Adrenal gland (tissue), 12 donors: ENCODE data around the gene SLC45A3. TPM values are rescaled to one million over a fixed set of nuclear protein-coding genes. Genes with fewer than 3 reads are reported as not detected.

Source experiments
- DNase-seq, 7 donors: peaks; one replicate each; pipeline ENCODE4 v3.0.0-alpha.2; 2019 to 2020
- H3K27ac ChIP-seq, 5 donors: fragments of 200-600 bp; sonication (generic) in 4 of 5; 1 replicate in 3 of 5; 2 replicates in 2 of 5; pipeline versions ENCODE4 v1.5.1 to v1.8.0; 2016 to 2020; ENCODE audit warnings: mild to moderate bottlenecking in 1 of 5
- H3K27me3 ChIP-seq: fragments of 200-600 bp; 2 replicates; pipeline ENCODE4 v1.8.0; 2021
- H3K36me3 ChIP-seq, 2 donors: fragments of 200-600 bp; replicated peaks in 1 of 2; 1 replicate in 1 of 2; 2 replicates in 1 of 2; pipeline versions ENCODE4 v1.5.1 to v1.8.0; 2018 to 2022
- H3K4me1 ChIP-seq, 2 donors: fragments of 200-600 bp; replicated peaks in 1 of 2; 1 replicate in 1 of 2; 2 replicates in 1 of 2; pipeline versions ENCODE4 v1.5.1 to v1.8.0; 2018 to 2021
- H3K4me3 ChIP-seq, 4 donors: fragments of 200-600 bp; sonication (generic) in 3 of 4; one replicate each; pipeline ENCODE4 v1.5.1; 2016 to 2018
- H3K9me3 ChIP-seq, 3 donors: fragments of 200-600 bp; sonication (generic) in 1 of 3; replicated peaks in 1 of 3; 1 replicate in 2 of 3; 2 replicates in 1 of 3; pipeline versions ENCODE4 v1.5.1 to v1.8.0; 2016 to 2021
- CTCF ChIP-seq, 6 experiments: fragments of 450-650 bp in 4 of 6; fragments of 200-600 bp in 2 of 6; sonication (generic) in 1 of 6; IDR thresholded peaks; 1 replicate in 5 of 6; 2 replicates in 1 of 6; pipeline versions ENCODE4 v1.5.1 to v1.8.0; 2016 to 2021; ENCODE audit warnings: antibody characterized with exemption in 6 of 6, mild to moderate bottlenecking in 2 of 6, moderate library complexity in 1 of 6
- POLR2A ChIP-seq, 2 donors: fragments of 450-650 bp; IDR thresholded peaks; one replicate each; pipeline ENCODE4 v1.6.1; 2017; ENCODE audit warnings: antibody characterized with exemption in 2 of 2, mild to moderate bottlenecking in 2 of 2, moderate library complexity in 1 of 2
- WGBS, 4 donors: extraction: QIAGEN DNeasy Blood & Tissue Kit in 2 of 4; methylation state at CpG; one replicate each; pipeline versions ENCODE4 v1.1.5 to v1.1.7; 2013 to 2017; 5-methylcytosine and 5-hydroxymethylcytosine counted together
- intact Hi-C, 2 donors: fragments of 100-400 bp; cut with DNase I; formaldehyde crosslinking; loops; one replicate each; pipeline versions ENCODE4 v1.14.1 to v1.15.0; 2022 to 2023
- polyA plus RNA-seq, 3 donors: library from polyadenylated mRNA; stranded (reverse); fragments of 200-250 nt in 2 of 3; fragments of 350-450 nt in 1 of 3; fragmentation: Illumina TruSeq in 1 of 3; extraction: RNeasy Lipid Tissue Mini Kit (QIAGEN cat#74804) in 1 of 3; gene quantifications; one replicate each; pipeline ENCODE4 v1.2.3, GENCODE V29; 2013 to 2014
- total RNA-seq, 9 donors: library from RNA; depleted of rRNA in 4 of 9; stranded (reverse); fragments of >200 nt in 4 of 9; fragments of 120-200 nt in 1 of 9; fragmentation: NEBNext Ultra II Directional in 1 of 9; extraction: Animal tissue kit (Norgen Biotek cat#: 25700) in 1 of 9; gene quantifications; one replicate each; pipeline versions ENCODE4 v1.1.0 to v1.2.4, GENCODE V29; 2013 to 2023
- donor health status: healthy with polysubstance abuse.
- donor health status: Bipolar disorder and iron deficiency.
- donor health status: DM: yes; HTN: yes; CAD: no.
- donor health status: DM: no; HTN: no; CAD: no.
- donor health status: DM: no; HTN: no; CAD: no.
- donor health status: DM: yes; HTN: yes; CAD: no.

The SLC45A3 gene
- total and polyA plus RNA-seq, 12 donors, result 4.7 to 27.9 (median 8.9) TPM

GRCh38 chr1:205719015-205719414 lies 38.7 kb upstream of the SLC45A3 start:
- intact Hi-C loops, result no loop called here
- TF ChIP-seq POLR2A (IDR thresholded peaks at IDR 0.05) (no peak), CTCF (IDR thresholded peaks at IDR 0.05) (no peak)
- WGBS, 4 donors, result 68 to 82% (median 69%) methylated on average over 3 of the region's 3 CpGs
- no peak for DNase-seq
- Histone ChIP-seq H3K4me1 (no peaks in the 10 kb centered on the region), H3K4me3 (no peak overlapping the region), H3K27me3 (no peaks in the 10 kb centered on the region), H3K9me3 (no peaks in the 10 kb centered on the region), H3K27ac (no peak overlapping the region), H3K36me3 (peaks cover 0 to 71% of the 10 kb centered on the region in 2 donors)

DNA sequence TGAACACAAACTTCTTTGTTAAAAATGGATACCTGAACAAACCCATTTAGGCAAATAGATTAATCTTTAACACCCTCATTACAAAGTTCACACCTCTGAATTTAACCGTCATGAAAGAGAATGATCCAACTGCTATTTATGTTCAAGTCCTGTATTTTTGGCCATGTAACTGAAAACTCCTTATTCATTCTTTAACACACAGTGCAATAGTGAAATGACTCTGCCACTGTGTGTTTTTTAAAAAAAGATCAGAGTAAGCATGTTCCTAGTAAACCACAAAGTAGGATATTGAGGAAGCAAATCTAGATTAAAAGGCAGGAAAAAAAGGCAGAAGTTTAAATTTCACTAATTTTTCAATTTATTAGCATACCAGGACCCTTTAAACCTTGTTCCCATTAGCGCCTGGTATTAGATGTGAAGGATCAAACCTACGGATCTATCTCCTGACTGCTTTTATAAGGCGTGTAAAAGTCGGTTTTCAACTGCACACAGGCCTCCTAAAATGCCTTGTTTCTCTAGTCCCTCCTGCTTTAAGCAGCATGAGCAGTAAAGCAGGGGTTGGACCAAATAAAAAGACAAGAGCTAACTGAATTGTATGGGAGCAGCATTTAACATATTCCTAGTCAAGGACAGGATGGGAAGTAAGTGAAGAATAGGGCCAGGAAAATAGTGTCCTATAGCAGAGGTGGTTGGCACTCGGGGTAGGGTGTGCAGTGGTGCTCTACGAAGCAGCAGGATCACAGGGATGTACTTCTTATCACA lies 36.2 kb upstream of the SLC45A3 start:
- 85 to 89% (median 88%) methylated on average over 7 of the region's 7 CpGs for WGBS, 4 donors
- Histone ChIP-seq H3K36me3 (peaks cover 0 to 54% of the 10 kb centered on the region in 2 donors), H3K27ac (no peak overlapping the region), H3K4me1 (no peaks in the 10 kb centered on the region), H3K9me3 (no peaks in the 10 kb centered on the region), H3K4me3 (no peak overlapping the region), H3K27me3 (no peaks in the 10 kb centered on the region)
- intact Hi-C loops, result no loop called here
- TF ChIP-seq CTCF (IDR thresholded peaks at IDR 0.05) (no peak), POLR2A (IDR thresholded peaks at IDR 0.05) (no peak)
- DNase-seq, result no peak

- Histone ChIP-seq H3K4me1 (peaks cover 0 to 4% of the 10 kb centered on the region in 2 donors), H3K36me3 (peaks cover 0 to 50% of the 10 kb centered on the region in 2 donors), H3K4me3 (no peak overlapping the region), H3K27me3 (no peaks in the 10 kb centered on the region), H3K9me3 (no peaks in the 10 kb centered on the region), H3K27ac (no peak overlapping the region)
- intact Hi-C loops, result no loop called here
- TF ChIP-seq POLR2A (IDR thresholded peaks at IDR 0.05), result no peak
- DNase-seq, result no peak
- WGBS, 4 donors, result 76 to 79% (median 78%) methylated on average over 5 of the region's 5 CpGs
Measured at GRCh38 chr1:205715628-205716027, 35.3 kb upstream of the SLC45A3 start.

DNA sequence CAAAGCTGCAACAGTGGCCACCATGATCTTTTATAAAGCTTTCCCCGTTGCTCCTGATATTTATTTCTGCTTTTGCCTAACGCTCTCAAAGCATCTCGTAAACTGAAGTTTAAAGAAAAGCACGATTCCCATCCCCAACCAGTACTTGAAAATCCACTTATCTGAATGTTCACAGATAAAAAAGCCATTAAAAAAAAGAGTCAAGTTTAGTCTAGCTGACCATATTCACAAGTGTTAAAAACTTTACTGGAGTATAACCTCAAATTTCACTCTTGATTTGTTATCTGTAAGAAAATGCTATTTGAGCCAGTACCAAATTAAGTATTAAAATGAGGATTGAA lies 34.6 kb upstream of the SLC45A3 start:
- 88 to 94% (median 92%) methylated on average over 4 of the region's 4 CpGs for WGBS, 4 donors
- Histone ChIP-seq H3K4me3 (no peak overlapping the region), H3K27me3 (no peaks in the 10 kb centered on the region), H3K4me1 (peaks cover 0 to 6% of the 10 kb centered on the region in 2 donors), H3K9me3 (no peaks in the 10 kb centered on the region), H3K36me3 (peaks cover 0 to 42% of the 10 kb centered on the region in 2 donors), H3K27ac (no peak overlapping the region)
- TF ChIP-seq CTCF (IDR thresholded peaks at IDR 0.05) (no peak), POLR2A (IDR thresholded peaks at IDR 0.05) (no peak)
- no peak for DNase-seq
- intact Hi-C loops, result no loop called here
